ENCODE measurements around the gene HBG2.

The HBG2 gene

GRCh38 chr11:5234381-5234834, 20.2 kb downstream of the HBG2 start, which contains the start of gene HBD:
Gene HBD, minus strand, starts transcription at chr11:5234483. Its CDS starts 50 bp downstream, at chr11:5234433.
- TF ChIP-seq CTCF (IDR thresholded peaks at IDR 0.05; ENCODE audit: insufficient read depth, low read depth, low read length, missing control alignments) = no peak
- H3K4me3 ChIP-seq (ENCODE audit: low read length) = no peak within 1 kb of the TSS
- no peak for DNase-seq (ENCODE audit: low read depth)

- no peak overlapping the region for H3K4me3 ChIP-seq (ENCODE audit: low read length)
- TF ChIP-seq CTCF (IDR thresholded peaks at IDR 0.05; ENCODE audit: insufficient read depth, low read depth, low read length, missing control alignments) = no peak
- DNase-seq (ENCODE audit: low read depth) = no peak
Measured at GRCh38 chr11:5233307-5233706, 21.3 kb downstream of the HBG2 start.

- TF ChIP-seq CTCF (IDR thresholded peaks at IDR 0.05; ENCODE audit: insufficient read depth, low read depth, low read length, missing control alignments) = no peak
- no peak overlapping the region for H3K4me3 ChIP-seq (ENCODE audit: low read length)
- no peak for DNase-seq (ENCODE audit: low read depth)
Measured at GRCh38 chr11:5232821-5233220, 21.8 kb downstream of the HBG2 start.

GRCh38 chr11:5232176-5232575, 22.4 kb downstream of the HBG2 start:
- TF ChIP-seq CTCF (IDR thresholded peaks at IDR 0.05; ENCODE audit: insufficient read depth, low read depth, low read length, missing control alignments) = no peak
- DNase-seq (ENCODE audit: low read depth) = no peak
- H3K4me3 ChIP-seq (ENCODE audit: low read length) = no peak overlapping the region

GRCh38 chr11:5231111-5231510, 23.5 kb downstream of the HBG2 start:
- H3K4me3 ChIP-seq (ENCODE audit: low read length) = no peak overlapping the region
- TF ChIP-seq CTCF (IDR thresholded peaks at IDR 0.05; ENCODE audit: insufficient read depth, low read depth, low read length, missing control alignments) = no peak
- no peak for DNase-seq (ENCODE audit: low read depth)

GRCh38 chr11:5230266-5230665, 24.3 kb downstream of the HBG2 start:
- H3K4me3 ChIP-seq (ENCODE audit: low read length) = no peak overlapping the region
- TF ChIP-seq CTCF (IDR thresholded peaks at IDR 0.05; ENCODE audit: insufficient read depth, low read depth, low read length, missing control alignments) = no peak
- no peak for DNase-seq (ENCODE audit: low read depth)

- no peak overlapping the region for H3K4me3 ChIP-seq (ENCODE audit: low read length)
- no peak for DNase-seq (ENCODE audit: low read depth)
- no peak for TF ChIP-seq CTCF (IDR thresholded peaks at IDR 0.05; ENCODE audit: insufficient read depth, low read depth, low read length, missing control alignments)
Measured at GRCh38 chr11:5229796-5230195, 24.8 kb downstream of the HBG2 start.

Data from epithelial cell of esophagus (primary cell).